ENCODE results near the gene CNN1. TPM values are rescaled to one million over a fixed set of nuclear protein-coding genes. Genes with fewer than 3 reads are reported as not detected.

CNN1 gene
- total and polyA plus RNA-seq, 9 of the 15 experiments (the other 6 are each of a cell fraction or from before 2014, with no cell fraction given) = 0.23 to 10.6 (median 5.2) TPM

DNA sequence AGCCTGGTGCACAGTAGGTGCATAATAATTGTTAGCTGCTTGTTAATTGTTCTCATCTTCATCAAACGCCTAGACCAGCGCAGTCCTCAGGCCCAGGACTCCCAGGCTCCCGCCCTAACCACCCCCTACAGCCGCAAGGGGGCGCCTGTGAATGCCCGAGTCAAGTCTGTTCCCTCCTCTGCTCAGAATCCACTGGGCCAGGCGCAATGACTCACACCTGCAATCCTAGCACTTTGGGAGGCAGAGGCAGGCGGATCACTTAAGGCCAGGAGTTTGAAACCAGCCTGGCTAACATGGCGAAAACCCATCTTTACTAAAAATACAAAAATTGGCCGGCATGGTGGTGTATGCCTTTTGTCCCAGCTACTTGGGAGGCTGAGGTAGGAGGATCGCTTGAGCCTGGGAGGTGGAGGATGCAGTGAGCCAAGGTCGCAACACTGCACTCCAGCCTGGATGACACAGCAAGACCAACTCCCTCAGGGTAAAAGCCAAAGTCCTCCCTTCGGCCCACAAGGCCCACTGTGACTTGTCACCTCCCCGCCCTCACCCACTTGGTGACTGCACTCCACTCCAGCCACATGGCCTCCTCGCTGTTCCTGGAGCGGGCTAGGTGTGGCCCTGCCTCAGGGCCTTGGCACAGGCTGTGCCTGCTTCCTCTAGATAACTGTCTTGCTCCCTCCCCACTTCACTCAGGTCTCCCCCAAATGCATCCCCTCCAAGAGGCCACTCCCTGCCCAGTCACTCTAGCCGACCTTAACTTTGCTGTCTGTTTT lies 42.1 kb upstream of the CNN1 start (continued):
- TF ChIP-seq, protein P1, sequence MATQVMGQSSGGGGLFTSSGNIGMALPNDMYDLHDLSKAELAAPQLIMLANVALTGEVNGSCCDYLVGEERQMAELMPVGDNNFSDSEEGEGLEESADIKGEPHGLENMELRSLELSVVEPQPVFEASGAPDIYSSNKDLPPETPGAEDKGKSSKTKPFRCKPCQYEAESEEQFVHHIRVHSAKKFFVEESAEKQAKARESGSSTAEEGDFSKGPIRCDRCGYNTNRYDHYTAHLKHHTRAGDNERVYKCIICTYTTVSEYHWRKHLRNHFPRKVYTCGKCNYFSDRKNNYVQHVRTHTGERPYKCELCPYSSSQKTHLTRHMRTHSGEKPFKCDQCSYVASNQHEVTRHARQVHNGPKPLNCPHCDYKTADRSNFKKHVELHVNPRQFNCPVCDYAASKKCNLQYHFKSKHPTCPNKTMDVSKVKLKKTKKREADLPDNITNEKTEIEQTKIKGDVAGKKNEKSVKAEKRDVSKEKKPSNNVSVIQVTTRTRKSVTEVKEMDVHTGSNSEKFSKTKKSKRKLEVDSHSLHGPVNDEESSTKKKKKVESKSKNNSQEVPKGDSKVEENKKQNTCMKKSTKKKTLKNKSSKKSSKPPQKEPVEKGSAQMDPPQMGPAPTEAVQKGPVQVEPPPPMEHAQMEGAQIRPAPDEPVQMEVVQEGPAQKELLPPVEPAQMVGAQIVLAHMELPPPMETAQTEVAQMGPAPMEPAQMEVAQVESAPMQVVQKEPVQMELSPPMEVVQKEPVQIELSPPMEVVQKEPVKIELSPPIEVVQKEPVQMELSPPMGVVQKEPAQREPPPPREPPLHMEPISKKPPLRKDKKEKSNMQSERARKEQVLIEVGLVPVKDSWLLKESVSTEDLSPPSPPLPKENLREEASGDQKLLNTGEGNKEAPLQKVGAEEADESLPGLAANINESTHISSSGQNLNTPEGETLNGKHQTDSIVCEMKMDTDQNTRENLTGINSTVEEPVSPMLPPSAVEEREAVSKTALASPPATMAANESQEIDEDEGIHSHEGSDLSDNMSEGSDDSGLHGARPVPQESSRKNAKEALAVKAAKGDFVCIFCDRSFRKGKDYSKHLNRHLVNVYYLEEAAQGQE (IDR thresholded peaks at IDR 0.05; ENCODE audit: borderline replicate concordance) = peak; percentile 85
- TF ChIP-seq, protein P1 (CRISPR knock-in tag; IDR thresholded peaks at IDR 0.05; ENCODE audit: low read depth) = no peak
- TF ChIP-seq, protein P2, sequence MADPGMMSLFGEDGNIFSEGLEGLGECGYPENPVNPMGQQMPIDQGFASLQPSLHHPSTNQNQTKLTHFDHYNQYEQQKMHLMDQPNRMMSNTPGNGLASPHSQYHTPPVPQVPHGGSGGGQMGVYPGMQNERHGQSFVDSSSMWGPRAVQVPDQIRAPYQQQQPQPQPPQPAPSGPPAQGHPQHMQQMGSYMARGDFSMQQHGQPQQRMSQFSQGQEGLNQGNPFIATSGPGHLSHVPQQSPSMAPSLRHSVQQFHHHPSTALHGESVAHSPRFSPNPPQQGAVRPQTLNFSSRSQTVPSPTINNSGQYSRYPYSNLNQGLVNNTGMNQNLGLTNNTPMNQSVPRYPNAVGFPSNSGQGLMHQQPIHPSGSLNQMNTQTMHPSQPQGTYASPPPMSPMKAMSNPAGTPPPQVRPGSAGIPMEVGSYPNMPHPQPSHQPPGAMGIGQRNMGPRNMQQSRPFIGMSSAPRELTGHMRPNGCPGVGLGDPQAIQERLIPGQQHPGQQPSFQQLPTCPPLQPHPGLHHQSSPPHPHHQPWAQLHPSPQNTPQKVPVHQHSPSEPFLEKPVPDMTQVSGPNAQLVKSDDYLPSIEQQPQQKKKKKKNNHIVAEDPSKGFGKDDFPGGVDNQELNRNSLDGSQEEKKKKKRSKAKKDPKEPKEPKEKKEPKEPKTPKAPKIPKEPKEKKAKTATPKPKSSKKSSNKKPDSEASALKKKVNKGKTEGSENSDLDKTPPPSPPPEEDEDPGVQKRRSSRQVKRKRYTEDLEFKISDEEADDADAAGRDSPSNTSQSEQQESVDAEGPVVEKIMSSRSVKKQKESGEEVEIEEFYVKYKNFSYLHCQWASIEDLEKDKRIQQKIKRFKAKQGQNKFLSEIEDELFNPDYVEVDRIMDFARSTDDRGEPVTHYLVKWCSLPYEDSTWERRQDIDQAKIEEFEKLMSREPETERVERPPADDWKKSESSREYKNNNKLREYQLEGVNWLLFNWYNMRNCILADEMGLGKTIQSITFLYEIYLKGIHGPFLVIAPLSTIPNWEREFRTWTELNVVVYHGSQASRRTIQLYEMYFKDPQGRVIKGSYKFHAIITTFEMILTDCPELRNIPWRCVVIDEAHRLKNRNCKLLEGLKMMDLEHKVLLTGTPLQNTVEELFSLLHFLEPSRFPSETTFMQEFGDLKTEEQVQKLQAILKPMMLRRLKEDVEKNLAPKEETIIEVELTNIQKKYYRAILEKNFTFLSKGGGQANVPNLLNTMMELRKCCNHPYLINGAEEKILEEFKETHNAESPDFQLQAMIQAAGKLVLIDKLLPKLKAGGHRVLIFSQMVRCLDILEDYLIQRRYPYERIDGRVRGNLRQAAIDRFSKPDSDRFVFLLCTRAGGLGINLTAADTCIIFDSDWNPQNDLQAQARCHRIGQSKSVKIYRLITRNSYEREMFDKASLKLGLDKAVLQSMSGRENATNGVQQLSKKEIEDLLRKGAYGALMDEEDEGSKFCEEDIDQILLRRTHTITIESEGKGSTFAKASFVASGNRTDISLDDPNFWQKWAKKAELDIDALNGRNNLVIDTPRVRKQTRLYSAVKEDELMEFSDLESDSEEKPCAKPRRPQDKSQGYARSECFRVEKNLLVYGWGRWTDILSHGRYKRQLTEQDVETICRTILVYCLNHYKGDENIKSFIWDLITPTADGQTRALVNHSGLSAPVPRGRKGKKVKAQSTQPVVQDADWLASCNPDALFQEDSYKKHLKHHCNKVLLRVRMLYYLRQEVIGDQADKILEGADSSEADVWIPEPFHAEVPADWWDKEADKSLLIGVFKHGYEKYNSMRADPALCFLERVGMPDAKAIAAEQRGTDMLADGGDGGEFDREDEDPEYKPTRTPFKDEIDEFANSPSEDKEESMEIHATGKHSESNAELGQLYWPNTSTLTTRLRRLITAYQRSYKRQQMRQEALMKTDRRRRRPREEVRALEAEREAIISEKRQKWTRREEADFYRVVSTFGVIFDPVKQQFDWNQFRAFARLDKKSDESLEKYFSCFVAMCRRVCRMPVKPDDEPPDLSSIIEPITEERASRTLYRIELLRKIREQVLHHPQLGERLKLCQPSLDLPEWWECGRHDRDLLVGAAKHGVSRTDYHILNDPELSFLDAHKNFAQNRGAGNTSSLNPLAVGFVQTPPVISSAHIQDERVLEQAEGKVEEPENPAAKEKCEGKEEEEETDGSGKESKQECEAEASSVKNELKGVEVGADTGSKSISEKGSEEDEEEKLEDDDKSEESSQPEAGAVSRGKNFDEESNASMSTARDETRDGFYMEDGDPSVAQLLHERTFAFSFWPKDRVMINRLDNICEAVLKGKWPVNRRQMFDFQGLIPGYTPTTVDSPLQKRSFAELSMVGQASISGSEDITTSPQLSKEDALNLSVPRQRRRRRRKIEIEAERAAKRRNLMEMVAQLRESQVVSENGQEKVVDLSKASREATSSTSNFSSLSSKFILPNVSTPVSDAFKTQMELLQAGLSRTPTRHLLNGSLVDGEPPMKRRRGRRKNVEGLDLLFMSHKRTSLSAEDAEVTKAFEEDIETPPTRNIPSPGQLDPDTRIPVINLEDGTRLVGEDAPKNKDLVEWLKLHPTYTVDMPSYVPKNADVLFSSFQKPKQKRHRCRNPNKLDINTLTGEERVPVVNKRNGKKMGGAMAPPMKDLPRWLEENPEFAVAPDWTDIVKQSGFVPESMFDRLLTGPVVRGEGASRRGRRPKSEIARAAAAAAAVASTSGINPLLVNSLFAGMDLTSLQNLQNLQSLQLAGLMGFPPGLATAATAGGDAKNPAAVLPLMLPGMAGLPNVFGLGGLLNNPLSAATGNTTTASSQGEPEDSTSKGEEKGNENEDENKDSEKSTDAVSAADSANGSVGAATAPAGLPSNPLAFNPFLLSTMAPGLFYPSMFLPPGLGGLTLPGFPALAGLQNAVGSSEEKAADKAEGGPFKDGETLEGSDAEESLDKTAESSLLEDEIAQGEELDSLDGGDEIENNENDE (IDR thresholded peaks at IDR 0.05; ENCODE audit: low read depth, low read length) = no peak
- TF ChIP-seq ZNF830 (CRISPR knock-in tag; IDR thresholded peaks at IDR 0.05) (no peak), LEF1 (IDR thresholded peaks at IDR 0.05) (no peak), BRD9 (IDR thresholded peaks at IDR 0.05; ENCODE audit: low read depth, partially characterized antibody) (no peak), PCBP2 (IDR thresholded peaks at IDR 0.05; ENCODE audit: low read depth, low read length, poor library complexity, severe bottlenecking) (no peak)
